H9 (cell line): ENCODE data around the gene KIF13A. TPM values are rescaled to one million over a fixed set of nuclear protein-coding genes. Genes with fewer than 3 reads are reported as not detected.

ENCODE experiments used
- DNase-seq: peaks from one replicate; pipeline ENCODE4 v3.0.0-alpha.2; 2017
- H2AFZ ChIP-seq: one replicate; pipeline ENCODE4 v1.6.1; 2013; ENCODE audit warnings: mild to moderate bottlenecking, low read length, control low read depth, moderate library complexity
- H2AK5ac ChIP-seq: 2 replicates; pipeline ENCODE4 v1.6.1; 2013; ENCODE audit warnings: low read length, control low read depth, mixed read lengths; ENCODE audit not compliant: insufficient read length
- H2BK120ac ChIP-seq: one replicate; pipeline ENCODE4 v1.6.1; 2013; ENCODE audit warnings: low read depth, mild to moderate bottlenecking, low read length, control low read depth, inconsistent platforms; ENCODE audit not compliant: poor library complexity, severe bottlenecking
- H2BK12ac ChIP-seq: 2 replicates; pipeline ENCODE4 v1.6.1; 2013; ENCODE audit warnings: low read length, control low read depth, mixed read lengths, low read depth; ENCODE audit not compliant: insufficient read length
- H2BK15ac ChIP-seq: 2 replicates; pipeline ENCODE4 v1.6.1; 2013; ENCODE audit warnings: low read depth, low read length, control low read depth
- H2BK20ac ChIP-seq: one replicate; pipeline ENCODE4 v1.6.1; 2013; ENCODE audit warnings: low read depth, mild to moderate bottlenecking, low read length, control low read depth, inconsistent platforms; ENCODE audit not compliant: poor library complexity, severe bottlenecking
- H2BK5ac ChIP-seq: 2 replicates; pipeline ENCODE4 v1.6.1; 2013; ENCODE audit warnings: low read length, control low read depth, mixed read lengths; ENCODE audit not compliant: insufficient read length
- H3K14ac ChIP-seq: 2 replicates; pipeline ENCODE4 v1.6.1; 2013; ENCODE audit warnings: low read length, control low read depth; ENCODE audit not compliant: insufficient read depth
- H3K18ac ChIP-seq: 2 replicates; pipeline ENCODE4 v1.6.1; 2013; ENCODE audit warnings: low read depth, mild to moderate bottlenecking, mixed read lengths, low read length, control low read depth; ENCODE audit not compliant: insufficient read length
- H3K23ac ChIP-seq: 2 replicates; pipeline ENCODE4 v1.6.1; 2013; ENCODE audit warnings: low read length, control low read depth, mixed read lengths, low read depth; ENCODE audit not compliant: insufficient read length
- H3K23me2 ChIP-seq: 2 replicates; pipeline ENCODE4 v1.6.1; 2013; ENCODE audit warnings: low read depth, mild to moderate bottlenecking, mixed read lengths, low read length, control low read depth; ENCODE audit not compliant: insufficient read length, poor library complexity, severe bottlenecking
- H3K27ac ChIP-seq: 2 replicates; pipeline ENCODE4 v1.5.1; 2013; ENCODE audit warnings: low read length, control low read depth, mixed read lengths, low read depth; ENCODE audit not compliant: insufficient read length
- H3K27me3 ChIP-seq: 2 replicates; pipeline ENCODE4 v1.6.1; 2013; ENCODE audit warnings: low read length, control low read depth, inconsistent platforms; ENCODE audit not compliant: insufficient read depth
- H3K4ac ChIP-seq: 2 replicates; pipeline ENCODE4 v1.6.1; 2013; ENCODE audit warnings: low read depth, mild to moderate bottlenecking, control low read depth, inconsistent platforms, low read length, moderate library complexity
- H3K4me1 ChIP-seq: 2 replicates; pipeline ENCODE4 v1.6.1; 2013; ENCODE audit warnings: low read length, control low read depth, inconsistent platforms; ENCODE audit not compliant: insufficient read depth
- H3K4me2 ChIP-seq: 2 replicates; pipeline ENCODE4 v1.6.1; 2013; ENCODE audit warnings: low read length, control low read depth, mixed read lengths; ENCODE audit not compliant: insufficient read length, insufficient read depth
- H3K56ac ChIP-seq: 2 replicates; pipeline ENCODE4 v1.6.1; 2013; ENCODE audit warnings: low read depth, mild to moderate bottlenecking, mixed read lengths, low read length, control low read depth; ENCODE audit not compliant: insufficient read length
- H3K79me1 ChIP-seq: 2 replicates; pipeline ENCODE4 v1.6.1; 2013; ENCODE audit warnings: low read depth, mild to moderate bottlenecking, moderate library complexity, low read length, control low read depth, inconsistent platforms; ENCODE audit not compliant: insufficient read depth, poor library complexity, severe bottlenecking
- H3K79me2 ChIP-seq: 2 replicates; pipeline ENCODE4 v1.6.1; 2013; ENCODE audit warnings: low read length, control low read depth, inconsistent platforms; ENCODE audit not compliant: insufficient read depth
- H3K9ac ChIP-seq: 2 replicates; pipeline ENCODE4 v1.6.1; 2013; ENCODE audit warnings: low read length, control low read depth, mixed read lengths; ENCODE audit not compliant: insufficient read length; ENCODE audit errors: extremely low read depth
- H3K9me3 ChIP-seq: one replicate; pipeline ENCODE4 v1.6.1; 2013; ENCODE audit warnings: low read depth, low read length, inconsistent platforms; ENCODE audit not compliant: control insufficient read depth
- H3T11ph ChIP-seq: one replicate; pipeline ENCODE4 v1.6.1; 2013; ENCODE audit warnings: mild to moderate bottlenecking, low read length, control low read depth, inconsistent platforms
- H4K20me1 ChIP-seq: one replicate; pipeline ENCODE4 v1.6.1; 2013; ENCODE audit not compliant: control insufficient read depth, insufficient read length, insufficient read depth
- H4K5ac ChIP-seq: 2 replicates; pipeline ENCODE4 v1.6.1; 2013; ENCODE audit warnings: low read depth, mild to moderate bottlenecking, mixed read lengths, low read length, control low read depth; ENCODE audit not compliant: insufficient read length
- H4K8ac ChIP-seq: replicated peaks from 2 replicates; pipeline ENCODE4 v1.6.1; 2013; ENCODE audit warnings: low read length, control low read depth, mixed read lengths, low read depth; ENCODE audit not compliant: insufficient read length
- H4K91ac ChIP-seq: 2 replicates; pipeline ENCODE4 v1.6.1; 2013; ENCODE audit warnings: low read depth, mild to moderate bottlenecking, moderate library complexity, mixed read lengths, low read length, control low read depth; ENCODE audit not compliant: insufficient read length
- H3K27ac Mint-ChIP-seq, 3 experiments: 2 replicates in 2 of 3; 3 replicates in 1 of 3; pipeline ENCODE4 v1.8.0; 2020 to 2021; ENCODE audit warnings: mixed read lengths in 3 of 3, mild to moderate bottlenecking in 1 of 3, moderate library complexity in 1 of 3
- H3K27me3 Mint-ChIP-seq: 2 replicates; pipeline ENCODE4 v1.8.0; 2021; ENCODE audit warnings: low read depth, mild to moderate bottlenecking, moderate library complexity, mixed read lengths
- H3K36me3 Mint-ChIP-seq, 3 experiments: 2 replicates in 2 of 3; 3 replicates in 1 of 3; pipeline ENCODE4 v1.8.0; 2020 to 2021; ENCODE audit warnings: low read depth in 3 of 3, mixed read lengths in 3 of 3; ENCODE audit not compliant: insufficient read depth in 1 of 3
- H3K4me1 Mint-ChIP-seq, 2 experiments: 2 replicates each; pipeline ENCODE4 v1.8.0; 2020; ENCODE audit warnings: mixed read lengths in 2 of 2
- H3K4me3 Mint-ChIP-seq, 2 experiments: 2 replicates in 1 of 2; 3 replicates in 1 of 2; pipeline ENCODE4 v1.8.0; 2020 to 2021; ENCODE audit warnings: mild to moderate bottlenecking in 2 of 2, mixed read lengths in 2 of 2, moderate library complexity in 1 of 2
- H3K9me3 Mint-ChIP-seq, 2 experiments: 2 replicates in 1 of 2; 3 replicates in 1 of 2; pipeline ENCODE4 v1.8.0; 2020; ENCODE audit warnings: mild to moderate bottlenecking in 2 of 2, mixed read lengths in 2 of 2, moderate library complexity in 1 of 2
- WGBS: extraction: QIAGEN DNeasy Blood & Tissue Kit; methylation state at CpG from one replicate; pipeline ENCODE4 v1.1.7; 2013; ENCODE audit warnings: missing lambda C conversion rate, low lambda C conversion rate, mixed read lengths; ENCODE audit not compliant: insufficient read length; ENCODE audit errors: extremely low coverage; 5-methylcytosine and 5-hydroxymethylcytosine counted together
- total RNA-seq: library from RNA; stranded (reverse); gene quantifications from 2 replicates; pipeline ENCODE4 v1.2.1, GENCODE V29; 2021
- TF ChIP-seq, protein P1 (sequence below): fragments of 200-600 bp; sonication (generic); conservative IDR thresholded peaks from 3 replicates; pipeline ENCODE4 v1.8.0; 2021; ENCODE audit warnings: antibody characterized with exemption, mild to moderate bottlenecking

The KIF13A gene
- total RNA-seq, 1 experiment from 2014 or later: 38.2 TPM

DNA sequence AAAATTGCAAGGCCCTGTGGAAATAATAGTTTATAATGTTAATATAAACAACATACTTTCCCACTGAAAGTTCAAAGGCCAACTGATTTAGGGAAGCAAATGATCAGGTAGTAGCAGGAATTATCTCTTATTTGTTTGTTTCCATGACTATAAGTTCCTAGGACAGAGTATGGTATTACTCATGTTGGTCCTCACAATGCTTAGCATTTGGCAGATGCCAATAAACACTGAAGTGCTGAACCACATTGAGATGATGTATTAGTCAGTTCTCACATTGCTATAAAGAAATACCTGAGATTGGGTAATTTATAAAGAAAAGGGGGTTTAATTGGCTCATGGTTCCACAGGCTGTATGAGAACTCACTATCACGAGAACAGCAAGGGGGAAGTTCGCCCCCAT, 151.1 kb downstream of the KIF13A start:
- H3K27me3 Mint-ChIP-seq: no peaks in the 10 kb centered on the region
- H3K4me3 Mint-ChIP-seq: no peak overlapping the region

More for the DNA sequence above, 151.1 kb downstream of the KIF13A start:
- Mint-ChIP-seq H3K9me3 (no peaks in the 10 kb centered on the region), H3K27ac (no peak overlapping the region; a peak in 1 of 7 replicates), H3K4me1 (peaks cover 8 to 26% of the 10 kb centered on the region in 2 experiments), H3K36me3 (peaks cover 14 to 36% (median 34%) of the 10 kb centered on the region in 3 experiments; a peak in 6 of 7 replicates)
- Histone ChIP-seq H3K4ac (no peak overlapping the region), H2BK120ac (no peak overlapping the region), H3K23ac (no peak overlapping the region), H3K4me1 (no peaks in the 10 kb centered on the region), H2BK12ac (no peak overlapping the region), H2AFZ (no peak overlapping the region), H4K20me1 (no peaks in the 10 kb centered on the region), H3T11ph (no peak overlapping the region), H3K56ac (no peak overlapping the region), H4K5ac (no peak overlapping the region), H3K14ac (no peak overlapping the region), H3K4me2 (no peak overlapping the region), H2BK20ac (no peak overlapping the region), H3K18ac (no peak overlapping the region), H2BK15ac (no peak overlapping the region), H3K9ac (no peak overlapping the region), H2BK5ac (no peak overlapping the region), H4K91ac (no peak overlapping the region), H4K8ac (no peak overlapping the region), H3K79me1 (no peaks in the 10 kb centered on the region), H2AK5ac (no peak overlapping the region), H3K79me2 (no peaks in the 10 kb centered on the region), H3K9me3 (no peaks in the 10 kb centered on the region), H3K23me2 (no peaks in the 10 kb centered on the region), H3K27ac (no peak overlapping the region), H3K27me3 (no peaks in the 10 kb centered on the region)
- no peak for DNase-seq
- TF ChIP-seq, protein P1, sequence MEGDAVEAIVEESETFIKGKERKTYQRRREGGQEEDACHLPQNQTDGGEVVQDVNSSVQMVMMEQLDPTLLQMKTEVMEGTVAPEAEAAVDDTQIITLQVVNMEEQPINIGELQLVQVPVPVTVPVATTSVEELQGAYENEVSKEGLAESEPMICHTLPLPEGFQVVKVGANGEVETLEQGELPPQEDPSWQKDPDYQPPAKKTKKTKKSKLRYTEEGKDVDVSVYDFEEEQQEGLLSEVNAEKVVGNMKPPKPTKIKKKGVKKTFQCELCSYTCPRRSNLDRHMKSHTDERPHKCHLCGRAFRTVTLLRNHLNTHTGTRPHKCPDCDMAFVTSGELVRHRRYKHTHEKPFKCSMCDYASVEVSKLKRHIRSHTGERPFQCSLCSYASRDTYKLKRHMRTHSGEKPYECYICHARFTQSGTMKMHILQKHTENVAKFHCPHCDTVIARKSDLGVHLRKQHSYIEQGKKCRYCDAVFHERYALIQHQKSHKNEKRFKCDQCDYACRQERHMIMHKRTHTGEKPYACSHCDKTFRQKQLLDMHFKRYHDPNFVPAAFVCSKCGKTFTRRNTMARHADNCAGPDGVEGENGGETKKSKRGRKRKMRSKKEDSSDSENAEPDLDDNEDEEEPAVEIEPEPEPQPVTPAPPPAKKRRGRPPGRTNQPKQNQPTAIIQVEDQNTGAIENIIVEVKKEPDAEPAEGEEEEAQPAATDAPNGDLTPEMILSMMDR: no peak
- no CpG with 5 or more reads among the region's 2 CpGs for WGBS
